Panc1 (cell line): ENCODE measurements around the gene MEIS1.

ENCODE experiments used
- POLR2AphosphoS5 ChIP-seq: IDR thresholded peaks from 2 replicates; pipeline ENCODE4 v1.6.1; 2012; ENCODE audit warnings: mild to moderate bottlenecking, low read depth, low read length, moderate library complexity
- SIN3A ChIP-seq: IDR thresholded peaks from 2 replicates; pipeline ENCODE4 v1.6.1; 2012; ENCODE audit warnings: low read depth, mild to moderate bottlenecking, low read length, moderate library complexity, borderline replicate concordance; ENCODE audit not compliant: insufficient read depth
- TCF7L2 ChIP-seq: IDR thresholded peaks from 2 replicates; pipeline ENCODE4 v1.6.1; 2011; ENCODE audit warnings: mild to moderate bottlenecking, low read depth, low read length, inconsistent platforms
- TF ChIP-seq, protein P1 (sequence below): fragments of 450-650 bp; IDR thresholded peaks from 2 replicates; pipeline ENCODE4 v1.5.1; 2017; ENCODE audit warnings: mild to moderate bottlenecking

DNA sequence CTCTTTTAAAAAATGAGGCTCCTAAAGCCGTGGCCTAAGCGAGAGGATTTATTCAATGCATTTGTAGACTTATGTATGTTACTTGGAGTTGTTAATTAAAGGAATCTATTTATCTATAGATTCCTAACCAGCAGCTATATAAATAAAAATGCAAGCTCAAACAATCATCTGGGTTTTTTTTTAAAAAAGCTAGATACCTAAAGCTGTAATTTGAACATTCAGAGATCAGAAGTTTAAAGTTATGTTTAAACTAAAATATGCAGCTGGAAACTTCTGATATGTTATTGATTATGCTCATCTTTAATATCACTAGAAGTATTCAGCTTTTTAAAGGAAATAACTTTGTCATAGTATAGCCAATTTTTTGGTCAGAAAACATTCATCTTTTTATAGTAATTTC, 1.0 kb downstream of the MEIS1 start:
- TF ChIP-seq, protein P1, sequence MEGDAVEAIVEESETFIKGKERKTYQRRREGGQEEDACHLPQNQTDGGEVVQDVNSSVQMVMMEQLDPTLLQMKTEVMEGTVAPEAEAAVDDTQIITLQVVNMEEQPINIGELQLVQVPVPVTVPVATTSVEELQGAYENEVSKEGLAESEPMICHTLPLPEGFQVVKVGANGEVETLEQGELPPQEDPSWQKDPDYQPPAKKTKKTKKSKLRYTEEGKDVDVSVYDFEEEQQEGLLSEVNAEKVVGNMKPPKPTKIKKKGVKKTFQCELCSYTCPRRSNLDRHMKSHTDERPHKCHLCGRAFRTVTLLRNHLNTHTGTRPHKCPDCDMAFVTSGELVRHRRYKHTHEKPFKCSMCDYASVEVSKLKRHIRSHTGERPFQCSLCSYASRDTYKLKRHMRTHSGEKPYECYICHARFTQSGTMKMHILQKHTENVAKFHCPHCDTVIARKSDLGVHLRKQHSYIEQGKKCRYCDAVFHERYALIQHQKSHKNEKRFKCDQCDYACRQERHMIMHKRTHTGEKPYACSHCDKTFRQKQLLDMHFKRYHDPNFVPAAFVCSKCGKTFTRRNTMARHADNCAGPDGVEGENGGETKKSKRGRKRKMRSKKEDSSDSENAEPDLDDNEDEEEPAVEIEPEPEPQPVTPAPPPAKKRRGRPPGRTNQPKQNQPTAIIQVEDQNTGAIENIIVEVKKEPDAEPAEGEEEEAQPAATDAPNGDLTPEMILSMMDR = no peak
- TF ChIP-seq SIN3A (no peak), POLR2AphosphoS5 (no peak), TCF7L2 (no peak)
